Glutamatergic neuron (in vitro differentiated cells): ENCODE measurements around the gene UQCC3. TPM values are rescaled to one million over a fixed set of nuclear protein-coding genes. Genes with fewer than 3 reads are reported as not detected.

Experiments
- DNase-seq: peaks from one replicate; pipeline ENCODE4 v3.0.0; 2022
- H3K27ac Mint-ChIP-seq: one replicate; pipeline ENCODE4 v1.8.0; 2020; ENCODE audit warnings: mild to moderate bottlenecking, mixed read lengths, inconsistent platforms; ENCODE audit not compliant: unreplicated experiment
- H3K27me3 Mint-ChIP-seq: one replicate; pipeline ENCODE4 v1.8.0; 2020; ENCODE audit warnings: mild to moderate bottlenecking, moderate library complexity, mixed read lengths, inconsistent platforms; ENCODE audit not compliant: unreplicated experiment
- H3K36me3 Mint-ChIP-seq: one replicate; pipeline ENCODE4 v1.8.0; 2020; ENCODE audit warnings: mild to moderate bottlenecking, mixed read lengths, inconsistent platforms; ENCODE audit not compliant: unreplicated experiment
- H3K4me1 Mint-ChIP-seq: one replicate; pipeline ENCODE4 v1.8.0; 2020; ENCODE audit warnings: mild to moderate bottlenecking, low read depth, mixed read lengths, inconsistent platforms; ENCODE audit not compliant: unreplicated experiment
- H3K4me3 Mint-ChIP-seq: one replicate; pipeline ENCODE4 v1.8.0; 2020; ENCODE audit warnings: mild to moderate bottlenecking, mixed read lengths, inconsistent platforms; ENCODE audit not compliant: unreplicated experiment
- H3K9me3 Mint-ChIP-seq: one replicate; pipeline ENCODE4 v1.8.0; 2020; ENCODE audit warnings: mild to moderate bottlenecking, moderate library complexity, mixed read lengths, inconsistent platforms; ENCODE audit not compliant: unreplicated experiment
- long read RNA-seq: library from polyadenylated mRNA; unstranded; transcript quantifications from one replicate; pipeline ENCODE4 v2.0.0, GENCODE V29; 2020; ENCODE audit not compliant: unreplicated experiment
- total RNA-seq: library from RNA; stranded (reverse); fragmentation: NEBNext Ultra II Directional; extraction: Animal tissue kit (Norgen Biotek cat#: 25700); gene quantifications from one replicate; pipeline ENCODE4 v1.2.1, GENCODE V29; 2021; ENCODE audit not compliant: unreplicated experiment
- TF ChIP-seq, protein P1 (sequence below): fragments of 200-600 bp; sonication (generic); IDR thresholded peaks from one replicate; pipeline ENCODE4 v1.5.0; 2021; ENCODE audit not compliant: partially characterized antibody, unreplicated experiment

The UQCC3 gene, protein sequence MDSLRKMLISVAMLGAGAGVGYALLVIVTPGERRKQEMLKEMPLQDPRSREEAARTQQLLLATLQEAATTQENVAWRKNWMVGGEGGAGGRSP
- 5.7 TPM for total RNA-seq
- long read RNA-seq, transcript UQCC3-201 (2 exons, 1,947 nt), result major isoform, 14 of 16 reads
- long read RNA-seq, partial matches to known transcripts, result 1 of 16 reads
- long read RNA-seq, other reads (novel, unspliced or antisense), result 1 of 16 reads

DNA sequence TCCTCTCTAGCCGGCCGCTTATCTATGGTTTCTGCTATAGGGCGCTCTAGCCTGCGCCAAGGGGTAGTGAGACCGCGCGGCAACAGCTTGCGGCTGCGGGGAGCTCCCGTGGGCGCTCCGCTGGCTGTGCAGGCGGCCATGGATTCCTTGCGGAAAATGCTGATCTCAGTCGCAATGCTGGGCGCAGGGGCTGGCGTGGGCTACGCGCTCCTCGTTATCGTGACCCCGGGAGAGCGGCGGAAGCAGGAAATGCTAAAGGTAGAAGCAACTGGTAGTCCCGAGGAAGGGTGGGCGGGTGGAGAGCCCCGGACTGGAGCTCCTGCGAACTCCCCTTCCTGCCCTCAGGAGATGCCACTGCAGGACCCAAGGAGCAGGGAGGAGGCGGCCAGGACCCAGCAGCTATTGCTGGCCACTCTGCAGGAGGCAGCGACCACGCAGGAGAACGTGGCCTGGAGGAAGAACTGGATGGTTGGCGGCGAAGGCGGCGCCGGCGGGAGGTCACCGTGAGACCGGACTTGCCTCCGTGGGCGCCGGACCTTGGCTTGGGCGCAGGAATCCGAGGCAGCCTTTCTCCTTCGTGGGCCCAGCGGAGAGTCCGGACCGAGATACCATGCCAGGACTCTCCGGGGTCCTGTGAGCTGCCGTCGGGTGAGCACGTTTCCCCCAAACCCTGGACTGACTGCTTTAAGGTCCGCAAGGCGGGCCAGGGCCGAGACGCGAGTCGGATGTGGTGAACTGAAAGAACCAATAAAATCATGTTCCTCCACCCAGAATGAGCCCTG, at the start of gene UQCC3, which contains the start of gene LBHD1:
Gene UQCC3, plus strand, starts transcription at position 66 of the 782 bp plus-strand sequence. Its CDS starts 73 bp downstream, at position 139.
Gene LBHD1, minus strand, starts transcription at position 660 of the 782 bp plus-strand sequence. CDS start 2,236 bp downstream, outside the sequence.
- Mint-ChIP-seq H3K4me1 (peaks cover 11% of the 10 kb centered on the region), H3K36me3 (no peaks in the 10 kb centered on the region), H3K4me3 (peak within 1 kb of the TSS; percentile 97), H3K27me3 (peaks cover 6% of the 10 kb centered on the region), H3K27ac (peak within 1 kb of the TSS; percentile 99), H3K9me3 (peaks cover 1% of the 10 kb centered on the region)
- TF ChIP-seq, protein P1, sequence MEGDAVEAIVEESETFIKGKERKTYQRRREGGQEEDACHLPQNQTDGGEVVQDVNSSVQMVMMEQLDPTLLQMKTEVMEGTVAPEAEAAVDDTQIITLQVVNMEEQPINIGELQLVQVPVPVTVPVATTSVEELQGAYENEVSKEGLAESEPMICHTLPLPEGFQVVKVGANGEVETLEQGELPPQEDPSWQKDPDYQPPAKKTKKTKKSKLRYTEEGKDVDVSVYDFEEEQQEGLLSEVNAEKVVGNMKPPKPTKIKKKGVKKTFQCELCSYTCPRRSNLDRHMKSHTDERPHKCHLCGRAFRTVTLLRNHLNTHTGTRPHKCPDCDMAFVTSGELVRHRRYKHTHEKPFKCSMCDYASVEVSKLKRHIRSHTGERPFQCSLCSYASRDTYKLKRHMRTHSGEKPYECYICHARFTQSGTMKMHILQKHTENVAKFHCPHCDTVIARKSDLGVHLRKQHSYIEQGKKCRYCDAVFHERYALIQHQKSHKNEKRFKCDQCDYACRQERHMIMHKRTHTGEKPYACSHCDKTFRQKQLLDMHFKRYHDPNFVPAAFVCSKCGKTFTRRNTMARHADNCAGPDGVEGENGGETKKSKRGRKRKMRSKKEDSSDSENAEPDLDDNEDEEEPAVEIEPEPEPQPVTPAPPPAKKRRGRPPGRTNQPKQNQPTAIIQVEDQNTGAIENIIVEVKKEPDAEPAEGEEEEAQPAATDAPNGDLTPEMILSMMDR, result no peak
- DNase-seq, result peak; percentile 78

DNA sequence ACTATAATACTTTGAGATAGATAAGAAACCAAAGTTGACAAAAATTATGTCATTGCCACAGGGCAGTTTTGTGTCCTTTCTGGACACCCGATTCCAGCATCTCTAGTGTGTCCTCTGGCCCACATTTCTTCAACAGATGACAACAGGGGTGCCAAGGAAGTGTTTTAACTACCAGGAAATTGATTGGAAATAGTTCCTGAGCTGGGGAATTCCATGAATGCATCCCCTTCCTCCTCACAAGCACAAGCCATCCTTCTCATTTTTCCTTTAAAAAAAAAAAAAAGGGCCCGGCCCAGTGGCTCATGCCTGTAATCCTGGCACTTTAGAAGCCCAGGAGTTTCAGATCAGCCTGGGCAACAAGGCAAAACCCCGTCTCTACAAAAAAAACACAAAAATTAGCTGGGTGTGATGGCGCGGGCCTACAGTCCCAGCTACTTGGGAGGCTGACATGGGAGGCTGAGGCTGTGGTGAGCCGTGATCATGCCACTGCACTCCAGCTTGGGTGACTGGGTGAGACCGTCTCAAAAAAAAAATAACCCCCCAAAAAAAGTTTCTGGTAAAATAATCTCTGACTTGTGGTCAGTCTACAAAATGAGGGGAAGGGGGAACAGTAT, 48.9 kb upstream of the UQCC3 start:
- DNase-seq, result no peak
- H3K27ac Mint-ChIP-seq, result peak overlapping the region; percentile 82
- TF ChIP-seq, protein P1, result no peak
- H3K9me3 Mint-ChIP-seq, result peaks cover 14% of the 10 kb centered on the region
- peak overlapping the region; percentile 83 for H3K4me3 Mint-ChIP-seq
- H3K36me3 Mint-ChIP-seq, result peaks cover 5% of the 10 kb centered on the region
- H3K4me1 Mint-ChIP-seq, result peaks cover 6% of the 10 kb centered on the region
- H3K27me3 Mint-ChIP-seq, result peaks cover 10% of the 10 kb centered on the region

DNA sequence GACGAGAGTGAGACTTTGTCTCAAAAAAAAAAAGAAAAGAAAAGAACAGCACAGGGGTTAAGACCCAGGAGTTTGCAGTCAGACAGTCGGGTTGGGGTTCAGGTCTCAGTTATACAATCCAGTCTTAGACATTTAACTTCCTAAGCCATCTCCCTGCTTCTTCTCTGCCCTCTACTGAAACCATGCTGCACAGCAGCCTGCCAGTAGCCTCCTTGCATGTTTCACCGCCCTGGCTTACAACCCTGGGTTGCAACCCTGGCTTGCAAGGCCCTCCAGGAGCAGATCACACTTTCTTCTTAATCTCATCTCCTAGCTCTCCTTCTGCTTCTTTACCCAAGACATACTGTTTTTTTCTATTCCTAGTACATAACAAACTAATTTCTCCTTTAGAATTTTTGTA, 43.8 kb upstream of the UQCC3 start:
- H3K27me3 Mint-ChIP-seq, result peaks cover under 1% of the 10 kb centered on the region
- no peak overlapping the region for H3K4me3 Mint-ChIP-seq
- no peak for DNase-seq
- peaks cover 5% of the 10 kb centered on the region for H3K36me3 Mint-ChIP-seq
- H3K9me3 Mint-ChIP-seq, result peaks cover 5% of the 10 kb centered on the region
- H3K27ac Mint-ChIP-seq, result no peak overlapping the region
- H3K4me1 Mint-ChIP-seq, result no peaks in the 10 kb centered on the region
- TF ChIP-seq, protein P1, result no peak

DNA sequence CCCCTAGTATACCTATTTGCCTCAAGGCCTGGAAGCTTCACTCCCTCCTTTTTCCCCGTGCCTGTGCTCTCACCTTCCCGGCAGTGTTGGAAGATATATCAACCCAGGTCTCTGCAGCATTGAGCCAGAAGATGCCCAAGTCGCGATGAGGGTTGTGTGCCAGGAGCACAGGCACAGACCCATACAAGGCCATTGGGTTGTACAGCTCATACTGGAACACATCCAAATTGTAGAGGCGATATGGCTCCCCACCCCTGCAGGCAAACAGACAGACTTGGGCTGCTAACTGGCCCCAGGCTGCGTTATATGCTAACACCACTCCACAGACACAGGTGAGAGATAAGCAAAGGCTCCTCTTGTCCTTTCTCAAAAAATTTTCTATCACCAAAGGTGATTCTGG, 39.0 kb upstream of the UQCC3 start:
- Mint-ChIP-seq H3K27me3 (peaks cover 2% of the 10 kb centered on the region), H3K36me3 (no peaks in the 10 kb centered on the region), H3K9me3 (peaks cover 2% of the 10 kb centered on the region), H3K4me1 (no peaks in the 10 kb centered on the region), H3K4me3 (no peak overlapping the region), H3K27ac (no peak overlapping the region)
- no peak for DNase-seq
- TF ChIP-seq, protein P1, result no peak
